ENCODE results near the gene GJC2. TPM values are rescaled to one million over a fixed set of nuclear protein-coding genes. Genes with fewer than 3 reads are reported as not detected.

Gene GJC2
- total RNA-seq, 1 donor from 2014 or later, result 5.8 TPM

GRCh38 chr1:228158151-228159007 lies 8.6 kb downstream of the GJC2 start:
- no peak for DNase-seq

- no peak for DNase-seq
Measured at GRCh38 chr1:228159008-228159665, 9.4 kb downstream of the GJC2 start.

DNA sequence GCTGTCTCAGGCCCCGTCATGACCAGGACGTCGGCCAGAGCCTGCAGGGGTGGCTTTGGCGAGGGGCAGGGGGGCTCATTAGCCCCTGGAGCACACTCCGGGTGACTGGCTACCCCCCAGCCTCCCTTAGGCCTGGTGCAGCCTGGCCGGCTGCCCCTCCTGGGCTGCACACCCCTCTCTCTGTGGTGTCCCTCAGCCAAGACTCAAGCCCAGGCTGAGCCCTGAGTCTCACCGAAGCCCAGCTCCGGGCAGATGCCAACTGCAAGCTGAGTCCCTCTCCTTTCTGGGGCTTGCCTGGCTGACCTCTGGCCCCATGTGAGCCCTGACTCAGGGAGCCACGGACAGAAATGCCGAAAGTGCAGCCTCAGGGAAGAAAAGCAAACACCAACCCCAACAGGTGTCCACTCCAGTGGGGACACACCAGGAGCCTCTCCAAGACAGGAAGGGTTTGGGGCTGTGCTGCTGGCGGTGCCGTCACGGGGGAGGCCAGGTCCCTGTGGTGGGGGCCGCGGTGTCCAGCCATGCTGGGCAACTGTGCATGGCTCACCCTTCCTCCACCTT lies 10.6 kb downstream of the GJC2 start:
- DNase-seq, result no peak

DNA sequence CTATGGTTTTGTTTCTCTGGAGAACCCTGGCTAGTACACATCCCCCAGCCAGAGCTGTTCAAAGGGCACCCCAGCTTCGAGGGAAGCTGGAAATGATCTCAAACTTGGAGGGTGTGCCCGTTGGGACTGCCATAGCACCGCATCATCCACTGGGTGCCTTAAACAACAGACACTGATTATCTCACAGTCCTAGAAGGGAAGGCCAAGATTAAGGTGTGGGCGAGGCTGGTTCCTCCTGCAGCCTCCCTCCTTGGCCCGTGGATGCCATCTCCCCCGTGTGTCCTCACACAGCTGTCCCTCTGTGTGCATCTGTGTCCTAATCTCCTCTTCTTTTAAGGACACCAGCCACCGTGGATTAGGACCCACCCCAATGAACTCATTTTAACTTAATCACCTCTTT lies 11.6 kb downstream of the GJC2 start:
- DNase-seq, result no peak

GRCh38 chr1:228161866-228162265 lies 12.1 kb downstream of the GJC2 start:
- DNase-seq, result no peak

DNA sequence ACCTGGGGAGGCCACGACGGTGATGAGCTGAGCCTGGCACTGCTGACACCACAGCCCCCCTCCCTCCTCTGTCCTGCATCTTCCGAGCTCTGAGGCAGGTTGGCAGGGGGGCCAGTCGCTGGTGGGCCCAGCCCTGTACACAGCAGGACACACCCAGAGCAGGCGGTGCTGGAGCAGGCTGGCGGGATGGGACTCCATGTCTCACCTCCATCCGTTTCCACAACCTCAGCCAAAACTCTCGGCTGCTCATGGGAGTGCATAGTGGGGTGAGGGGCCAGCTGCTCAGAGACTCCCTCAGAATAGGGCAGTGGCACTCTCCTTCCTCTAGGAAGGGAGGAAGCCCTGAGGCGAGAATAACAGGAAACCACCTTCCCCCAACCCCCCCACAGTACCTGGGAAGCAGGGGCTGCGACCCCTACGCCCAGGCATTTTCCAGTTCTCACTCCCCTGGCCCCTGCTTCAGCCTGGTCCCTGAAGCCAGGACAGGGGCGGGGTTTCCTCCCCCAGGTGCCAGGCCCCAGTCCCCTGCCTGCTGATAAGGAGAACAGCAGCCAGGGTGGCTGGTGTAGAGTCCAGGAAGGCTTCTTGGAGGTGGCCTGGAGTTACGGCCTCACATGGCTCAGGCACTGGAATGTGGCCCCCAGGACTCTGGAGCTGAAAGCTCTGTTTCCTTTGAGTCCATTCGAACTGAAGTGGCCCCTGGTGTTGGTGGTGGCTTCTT lies 12.7 kb downstream of the GJC2 start:
- DNase-seq, result peak; percentile 53

DNA sequence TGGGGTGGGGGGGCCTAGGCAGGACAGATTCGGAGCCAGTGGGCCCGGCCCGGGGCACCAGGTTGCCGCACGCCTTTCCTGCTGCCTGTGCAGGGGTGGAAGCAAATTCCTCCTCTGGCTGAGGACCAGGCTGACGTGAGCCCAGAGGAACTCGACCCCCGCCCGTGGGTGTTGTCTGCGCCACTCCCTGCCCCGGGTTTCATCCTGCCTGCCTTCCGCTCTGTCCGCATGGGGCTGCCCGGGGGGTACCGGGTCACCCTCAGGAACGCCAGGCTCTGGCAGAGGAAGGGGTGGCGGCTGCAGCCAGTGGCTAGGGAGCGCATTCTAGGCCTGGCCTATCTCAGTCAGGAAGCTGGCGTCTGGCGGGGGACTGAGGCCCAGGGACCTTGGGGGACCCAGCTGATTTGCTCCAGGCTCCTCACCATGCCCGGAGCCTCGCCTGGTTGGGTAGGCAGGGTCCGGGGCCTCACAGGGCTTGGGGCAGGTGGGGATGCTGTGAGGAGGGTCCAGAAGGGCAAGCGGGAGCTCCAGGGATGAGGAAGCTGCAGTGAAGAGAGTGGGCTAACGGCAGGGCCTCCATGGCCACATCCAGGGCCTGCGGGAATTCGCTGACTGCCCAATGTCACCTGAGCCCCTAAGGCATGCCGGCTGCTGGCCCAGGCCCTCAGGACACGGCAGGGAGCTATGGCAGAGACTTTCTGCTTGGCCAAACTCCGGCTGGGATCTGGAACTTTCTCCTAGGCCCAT lies 13.4 kb downstream of the GJC2 start:
- peak; percentile 48 for DNase-seq

DNA sequence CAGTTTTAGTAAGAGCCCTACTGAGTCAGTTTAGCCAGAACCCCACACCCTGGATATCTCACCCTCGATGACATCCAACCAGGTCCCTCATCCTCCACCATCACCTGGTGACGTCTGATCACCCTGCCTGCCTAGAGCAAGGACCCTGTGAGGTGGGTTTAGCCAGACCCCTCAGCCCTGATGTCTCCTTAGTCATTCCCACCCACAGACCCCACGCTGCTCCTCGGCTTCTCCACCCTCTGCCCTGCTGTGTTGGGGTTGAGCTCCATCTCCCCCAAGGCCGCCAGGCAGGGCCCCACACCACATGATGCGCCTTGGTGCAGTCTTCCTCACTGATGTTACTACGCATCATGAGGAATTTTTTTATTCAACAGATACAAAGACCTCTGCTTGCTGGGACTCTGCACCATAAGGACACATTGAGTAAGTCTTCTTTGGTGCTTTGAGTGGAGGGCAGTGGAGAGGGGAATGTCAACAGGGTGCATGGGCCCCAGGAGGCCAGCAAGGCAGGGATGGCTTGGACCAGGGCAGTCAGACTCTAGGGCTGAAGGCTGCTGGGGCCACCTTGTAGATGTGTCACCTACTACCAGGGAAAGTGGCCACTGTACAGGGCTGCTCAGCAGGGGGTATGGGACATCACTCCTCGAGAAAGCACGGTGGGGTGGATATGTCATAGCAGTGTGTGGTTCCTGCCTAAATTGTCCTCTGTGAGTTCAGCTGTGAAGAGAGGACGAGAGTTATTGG lies 14.2 kb downstream of the GJC2 start:
- no peak for DNase-seq

- no peak for DNase-seq
Measured at GRCh38 chr1:228164561-228165371, 15.0 kb downstream of the GJC2 start.

DNA sequence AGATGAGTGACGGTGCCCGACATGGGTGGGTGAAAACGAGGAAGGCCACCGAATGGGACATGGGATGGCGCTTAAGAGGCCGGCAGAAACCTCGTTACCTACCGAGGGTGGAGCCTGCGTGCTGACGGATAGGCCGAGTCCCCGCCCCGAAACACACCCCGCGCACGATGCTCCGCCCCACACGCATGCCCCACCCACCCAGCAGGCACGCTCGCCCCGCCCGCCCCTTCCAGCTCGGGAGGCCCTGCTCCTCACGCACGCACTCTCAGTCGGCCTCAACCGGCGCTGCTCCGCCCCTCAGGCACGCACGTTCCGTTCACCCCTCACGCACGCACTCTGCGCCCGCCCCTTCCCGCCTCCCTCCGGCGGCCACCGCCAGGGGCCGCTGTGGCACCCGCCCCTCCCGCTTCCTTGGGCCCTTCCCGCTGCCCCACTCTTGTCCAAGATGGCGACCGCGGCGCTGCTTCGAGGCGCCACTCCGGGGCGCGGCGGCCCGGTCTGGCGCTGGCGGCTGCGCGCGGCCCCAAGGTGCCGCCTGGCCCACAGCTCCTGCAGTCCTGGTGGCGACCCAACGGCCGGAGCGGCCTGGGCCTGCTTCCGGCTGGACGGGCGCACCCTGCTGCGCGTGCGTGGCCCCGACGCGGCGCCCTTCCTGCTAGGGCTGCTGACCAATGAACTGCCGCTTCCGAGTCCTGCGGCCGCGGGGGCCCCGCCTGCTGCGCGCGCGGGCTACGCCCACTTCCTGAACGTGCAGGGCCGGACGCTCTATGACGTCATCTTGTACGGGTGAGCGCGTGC lies 15.8 kb downstream of the GJC2 start, which contains the start of gene IBA57:
IBA57 (plus strand) TSS at position 433 of the 798 bp plus-strand sequence; CDS start at position 446, 13 bp downstream.
- peak; percentile 100 for DNase-seq

DNA sequence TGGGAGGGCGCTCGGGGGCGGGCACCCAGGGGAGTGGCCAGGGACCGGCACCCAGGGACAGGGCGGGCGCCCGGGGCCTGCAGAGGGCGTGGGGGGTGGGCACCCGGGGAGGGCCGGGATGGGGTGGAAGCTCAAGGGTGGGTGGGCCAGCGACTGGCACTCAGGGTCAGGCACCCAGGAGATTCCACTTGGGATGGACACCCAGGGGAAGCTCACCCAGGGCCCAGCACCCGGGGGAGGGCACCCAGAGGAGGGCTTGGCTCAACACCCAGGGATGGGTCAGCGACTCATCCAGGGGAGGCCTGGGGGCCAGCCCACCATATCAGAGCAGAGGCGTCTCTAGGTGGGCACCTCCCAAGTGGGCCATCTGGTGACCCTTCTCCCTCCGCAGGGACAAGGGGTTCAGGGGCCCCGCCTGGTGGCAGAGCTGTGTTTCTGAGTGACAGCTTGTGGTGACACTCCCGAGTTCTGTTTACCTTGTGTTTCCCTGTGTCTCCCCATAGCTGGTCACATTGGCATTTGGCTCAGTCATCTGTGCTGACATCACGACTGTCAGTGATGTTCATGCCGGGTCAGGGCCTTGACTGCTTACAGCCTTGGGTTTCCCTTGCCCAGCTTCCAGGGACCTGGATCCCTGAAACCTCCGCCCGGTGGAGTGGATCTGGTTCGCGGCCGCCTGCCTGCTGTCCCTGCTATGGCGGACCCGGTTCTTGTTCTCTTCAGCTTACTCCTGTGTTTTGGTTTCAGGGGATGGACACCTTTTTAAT lies 16.6 kb downstream of the GJC2 start:
- DNase-seq, result peak; percentile 62

GRCh38 chr1:228168563-228169270 lies 19.0 kb downstream of the GJC2 start:
- no peak for DNase-seq

DNA sequence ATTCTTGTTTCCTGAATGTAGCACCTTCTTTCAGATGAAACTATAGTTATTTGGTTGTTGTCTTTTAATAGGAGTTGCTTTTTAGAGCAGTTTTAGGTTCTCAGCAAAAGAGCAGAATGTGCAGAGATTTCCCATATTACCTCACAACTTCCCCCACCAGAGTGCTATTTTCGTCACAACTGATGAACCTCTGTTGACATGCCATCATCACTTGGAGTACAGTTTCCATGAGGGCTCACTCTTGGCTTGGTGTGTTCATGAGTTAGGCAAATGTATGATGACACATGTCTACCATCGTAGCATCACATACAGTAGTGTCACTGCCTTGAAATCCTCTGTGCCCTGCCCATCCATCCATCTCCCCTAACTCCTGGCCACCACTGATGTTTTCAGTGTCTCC lies 19.6 kb downstream of the GJC2 start:
- DNase-seq, result no peak

DNA sequence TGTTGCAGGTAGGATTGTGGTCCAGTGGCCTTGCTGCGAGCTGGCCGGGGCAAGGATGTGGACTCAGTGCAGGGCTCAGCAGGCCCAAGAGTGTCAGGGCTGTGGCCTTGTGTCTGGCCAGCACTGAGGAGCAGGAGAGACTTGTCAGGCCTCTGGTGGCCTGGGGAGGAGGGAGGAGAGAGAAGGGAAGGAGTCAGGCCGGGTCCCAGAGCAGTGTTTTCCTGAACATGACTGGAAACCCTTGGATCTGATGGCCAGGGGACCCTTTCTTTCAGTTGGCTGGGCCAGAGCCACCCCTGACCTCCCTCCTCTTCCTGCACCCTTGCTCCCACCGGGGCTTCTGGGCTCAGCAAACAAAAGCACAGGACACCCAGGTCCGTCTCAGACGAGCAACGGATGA lies 20.9 kb downstream of the GJC2 start:
- DNase-seq, result no peak

DNA sequence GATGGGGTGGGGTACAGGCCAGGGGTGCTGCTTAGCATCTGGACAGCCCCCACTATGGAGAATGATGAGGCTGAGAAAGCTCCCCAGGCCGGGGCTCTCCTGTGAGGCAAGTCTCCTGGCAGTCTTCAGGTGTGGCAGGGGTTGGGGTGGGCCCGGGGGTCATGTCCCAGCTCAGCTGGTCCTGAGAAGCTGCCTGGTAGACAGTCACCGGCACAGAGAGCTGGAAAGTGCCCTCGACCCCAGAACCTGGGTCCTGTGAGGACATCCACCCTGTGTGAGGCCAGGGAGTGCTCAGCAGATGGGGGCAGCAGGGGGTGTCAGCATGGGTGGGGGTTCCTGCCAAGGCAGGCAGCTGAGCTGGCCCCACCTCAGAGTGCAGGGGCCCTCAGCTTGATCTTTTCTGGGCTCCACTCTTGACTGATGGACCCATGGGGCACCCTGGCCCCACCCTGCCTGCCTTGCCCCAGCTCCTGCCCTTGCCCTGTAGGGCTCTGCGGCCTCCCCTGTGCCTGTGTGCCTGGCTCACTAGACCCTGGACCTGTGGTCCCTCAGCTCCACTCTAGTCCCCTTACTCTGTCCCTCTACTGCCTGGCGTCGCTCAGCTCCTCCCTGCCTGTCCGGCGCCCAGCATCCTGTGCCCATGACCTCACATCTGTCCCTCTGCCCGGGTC lies 21.6 kb downstream of the GJC2 start:
- no peak for DNase-seq

DNA sequence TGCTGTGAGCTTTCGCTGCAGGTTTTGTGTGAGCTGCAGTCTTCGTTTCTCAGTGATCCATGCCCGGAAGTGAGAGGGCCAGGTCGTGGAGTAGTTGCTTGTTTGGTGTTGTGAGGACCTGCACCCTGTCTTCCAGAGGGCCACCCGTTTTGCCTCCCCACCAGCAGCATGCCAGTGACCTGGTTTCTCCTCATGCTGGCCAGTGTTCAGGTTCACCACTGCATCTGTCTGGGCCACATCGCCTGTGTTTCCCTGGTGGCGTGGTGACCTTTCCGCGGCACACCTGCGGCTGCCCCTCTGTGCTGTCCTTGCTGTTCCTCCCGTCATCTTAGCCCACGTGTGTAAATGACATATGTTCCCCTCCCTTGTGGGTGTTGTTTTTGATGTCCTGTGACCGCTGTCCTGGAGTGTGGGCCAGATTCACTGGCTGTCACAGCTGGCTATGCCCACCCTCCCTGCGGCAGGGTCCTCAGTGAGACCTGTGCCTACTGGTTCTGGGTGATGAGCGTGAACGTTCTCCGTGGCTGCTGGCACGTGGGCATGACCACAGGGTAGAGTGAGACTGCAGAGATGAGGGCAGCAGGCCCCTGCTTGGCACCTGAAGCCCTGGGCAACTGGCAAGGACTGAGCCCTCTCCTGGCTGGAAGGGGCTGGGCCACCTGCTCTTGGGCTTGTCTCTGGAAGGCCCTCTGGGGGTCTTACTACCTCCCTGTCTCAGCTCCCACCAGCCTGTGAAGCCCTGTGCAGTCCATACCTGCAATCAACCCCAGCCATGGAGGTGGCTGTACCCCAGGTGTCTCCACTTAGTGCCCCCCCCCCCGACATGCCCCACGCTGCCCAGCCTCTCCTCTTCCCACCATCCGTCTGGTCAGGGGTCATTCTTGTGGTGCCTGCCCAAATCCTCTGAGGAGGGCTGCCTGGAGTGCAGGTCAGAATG lies 23.1 kb downstream of the GJC2 start:
- no peak for DNase-seq

Measured in dermis blood vessel endothelial cell (primary cell).